LNCAP (cell line): ENCODE data around the gene SEC24D.

Source experiments
- CTCF ChIP-seq: fragments of 450-650 bp; IDR thresholded peaks from 2 replicates; pipeline ENCODE4 v1.5.1; 2017; ENCODE audit warnings: mild to moderate bottlenecking

SEC24D gene

GRCh38 chr4:118849867-118850487, 14.1 kb upstream of the SEC24D start:
- TF ChIP-seq CTCF, result no peak

GRCh38 chr4:118848901-118849300, 13.0 kb upstream of the SEC24D start:
- no peak for TF ChIP-seq CTCF

- TF ChIP-seq CTCF, result no peak
Measured at GRCh38 chr4:118848242-118848641, 12.3 kb upstream of the SEC24D start.

GRCh38 chr4:118846979-118847378, 11.1 kb upstream of the SEC24D start:
- TF ChIP-seq CTCF, result no peak

GRCh38 chr4:118845552-118846050, 9.7 kb upstream of the SEC24D start:
- no peak for TF ChIP-seq CTCF

- no peak for TF ChIP-seq CTCF
Measured at GRCh38 chr4:118843237-118843636, 7.3 kb upstream of the SEC24D start.

- no peak for TF ChIP-seq CTCF
Measured at GRCh38 chr4:118842055-118842454, 6.1 kb upstream of the SEC24D start.
